ENCODE results near the gene ARHGEF25.

DNA sequence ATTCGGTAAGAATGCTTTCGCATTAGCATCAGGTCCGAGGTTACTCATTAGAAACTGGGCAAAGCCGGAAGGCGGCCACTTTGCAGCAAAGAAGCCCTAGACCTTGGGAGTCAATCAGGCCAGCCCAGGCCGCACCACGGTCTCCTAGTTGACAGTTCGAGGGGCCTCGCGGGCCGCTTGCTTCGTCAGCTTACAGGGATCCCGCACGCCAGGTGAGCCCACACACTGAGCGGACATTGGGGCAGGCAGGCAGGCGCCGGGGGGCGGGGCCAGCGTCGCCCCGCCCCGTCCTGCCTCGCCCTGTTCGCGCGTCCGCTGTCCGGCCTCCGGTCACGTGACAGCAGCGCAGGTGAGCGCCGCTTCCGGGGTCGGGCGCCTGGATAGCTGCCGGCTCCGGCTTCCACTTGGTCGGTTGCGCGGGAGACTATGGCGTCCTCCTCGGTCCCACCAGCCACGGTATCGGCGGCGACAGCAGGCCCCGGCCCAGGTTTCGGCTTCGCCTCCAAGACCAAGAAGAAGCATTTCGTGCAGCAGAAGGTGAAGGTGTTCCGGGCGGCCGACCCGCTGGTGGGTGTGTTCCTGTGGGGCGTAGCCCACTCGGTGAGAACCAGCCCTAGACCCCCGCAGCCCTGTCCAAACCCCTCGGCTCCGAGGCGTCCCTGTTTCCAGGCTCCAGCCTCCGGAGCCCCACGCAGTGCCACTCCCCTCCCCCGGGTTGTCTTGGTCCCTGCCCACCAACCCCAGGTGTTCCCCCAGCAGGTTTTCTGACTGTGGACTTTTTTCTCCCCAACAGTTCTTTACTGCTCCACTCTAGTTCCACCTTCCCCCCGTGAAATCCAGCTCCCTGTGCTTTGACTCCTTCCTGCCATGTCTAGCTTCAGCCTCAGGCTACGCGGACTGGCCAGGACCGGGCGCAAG, 20.1 kb upstream of the ARHGEF25 start, which contains the start of gene PIP4K2C:
- TF ChIP-seq, protein P1, sequence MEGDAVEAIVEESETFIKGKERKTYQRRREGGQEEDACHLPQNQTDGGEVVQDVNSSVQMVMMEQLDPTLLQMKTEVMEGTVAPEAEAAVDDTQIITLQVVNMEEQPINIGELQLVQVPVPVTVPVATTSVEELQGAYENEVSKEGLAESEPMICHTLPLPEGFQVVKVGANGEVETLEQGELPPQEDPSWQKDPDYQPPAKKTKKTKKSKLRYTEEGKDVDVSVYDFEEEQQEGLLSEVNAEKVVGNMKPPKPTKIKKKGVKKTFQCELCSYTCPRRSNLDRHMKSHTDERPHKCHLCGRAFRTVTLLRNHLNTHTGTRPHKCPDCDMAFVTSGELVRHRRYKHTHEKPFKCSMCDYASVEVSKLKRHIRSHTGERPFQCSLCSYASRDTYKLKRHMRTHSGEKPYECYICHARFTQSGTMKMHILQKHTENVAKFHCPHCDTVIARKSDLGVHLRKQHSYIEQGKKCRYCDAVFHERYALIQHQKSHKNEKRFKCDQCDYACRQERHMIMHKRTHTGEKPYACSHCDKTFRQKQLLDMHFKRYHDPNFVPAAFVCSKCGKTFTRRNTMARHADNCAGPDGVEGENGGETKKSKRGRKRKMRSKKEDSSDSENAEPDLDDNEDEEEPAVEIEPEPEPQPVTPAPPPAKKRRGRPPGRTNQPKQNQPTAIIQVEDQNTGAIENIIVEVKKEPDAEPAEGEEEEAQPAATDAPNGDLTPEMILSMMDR (IDR thresholded peaks at IDR 0.05) = peak in 2 of 6 experiments; percentile 7 to 10
- TF ChIP-seq POLR2AphosphoS5 (IDR thresholded peaks at IDR 0.05) = peak; percentile 20 to 74

Measured in upper lobe of left lung (tissue), 4 donors.